ENCODE measurements around the gene CXorf66.
"Not testable (repeated sequence)": the region's sequence is repeated elsewhere in the genome, so short reads cannot be mapped to it uniquely, and the experiment has no call there.

CXorf66 gene

GRCh38 chrX:139924696-139925095 is 40.6 kb downstream of the CXorf66 start:
- no peak for DNase-seq (ENCODE audit: low spot score)

DNA sequence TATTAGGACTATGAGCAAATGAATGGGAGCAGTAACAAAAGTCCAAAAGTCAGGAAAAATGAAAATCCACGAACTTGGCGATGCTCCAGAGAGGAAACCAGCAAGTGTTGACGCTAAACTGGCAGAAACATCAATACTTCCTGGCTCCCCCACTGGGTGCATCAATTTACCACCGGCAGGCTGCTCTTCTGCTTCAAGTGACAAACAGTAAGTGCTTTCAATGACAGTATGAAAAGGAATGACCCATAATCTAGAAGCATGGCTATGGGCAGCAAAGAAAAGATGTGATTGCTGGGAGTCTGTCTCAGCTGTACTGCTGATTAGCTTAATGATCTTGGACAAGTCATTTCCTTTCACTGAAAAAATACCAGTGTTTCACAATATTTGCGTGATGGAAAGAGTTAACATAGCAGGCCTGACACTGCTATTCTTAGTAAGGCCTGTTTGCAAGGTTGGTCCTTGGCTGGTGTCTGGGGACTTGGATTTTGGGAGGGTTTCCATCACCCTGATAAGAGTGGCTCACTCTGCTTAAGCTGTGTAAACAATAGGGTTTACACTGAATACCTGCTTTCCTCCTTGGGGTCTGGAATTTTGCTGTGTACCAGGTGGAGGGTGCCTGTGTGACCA is 41.1 kb downstream of the CXorf66 start:
- no peak for DNase-seq (ENCODE audit: low spot score)

DNA sequence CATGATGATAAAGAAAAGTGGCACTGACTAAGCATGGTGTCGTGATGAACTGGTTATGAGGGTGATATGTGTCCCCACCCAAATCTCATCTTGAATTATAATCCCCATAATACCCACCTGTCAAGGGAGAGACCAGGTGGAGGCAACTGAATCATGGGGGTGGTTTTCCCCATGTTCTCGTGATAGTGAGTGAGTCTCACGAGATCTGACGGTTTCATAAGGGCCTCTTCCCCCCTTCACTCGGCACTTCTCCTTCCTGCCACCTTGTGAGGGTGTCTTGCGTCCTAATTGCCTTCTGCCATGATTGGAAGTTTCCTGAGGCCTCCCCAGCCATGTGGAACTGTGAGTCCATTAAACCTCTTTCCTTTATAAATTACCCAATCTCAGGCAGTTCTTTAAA is 44.2 kb downstream of the CXorf66 start:
- not testable (repeated sequence) for DNase-seq (ENCODE audit: low spot score)

DNA sequence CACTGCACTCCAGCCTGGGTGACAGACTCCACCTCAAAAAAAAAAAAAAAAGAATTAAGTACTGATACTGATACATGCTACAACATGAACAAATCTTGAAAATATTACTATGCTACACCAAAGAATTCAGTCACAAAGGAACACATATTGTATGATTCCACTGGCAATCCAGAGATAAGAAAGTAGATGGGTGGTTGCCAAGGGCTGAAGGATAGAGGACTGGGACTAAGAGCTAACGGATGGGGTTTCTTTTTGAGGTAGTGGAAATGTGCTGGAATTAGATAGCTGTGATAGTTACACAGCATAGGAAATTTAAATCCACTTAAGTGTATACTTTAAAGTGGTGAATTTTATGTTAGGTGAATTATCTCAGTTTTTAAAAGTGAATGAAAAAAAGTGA is 45.0 kb downstream of the CXorf66 start:
- no peak for DNase-seq (ENCODE audit: low spot score)

DNA sequence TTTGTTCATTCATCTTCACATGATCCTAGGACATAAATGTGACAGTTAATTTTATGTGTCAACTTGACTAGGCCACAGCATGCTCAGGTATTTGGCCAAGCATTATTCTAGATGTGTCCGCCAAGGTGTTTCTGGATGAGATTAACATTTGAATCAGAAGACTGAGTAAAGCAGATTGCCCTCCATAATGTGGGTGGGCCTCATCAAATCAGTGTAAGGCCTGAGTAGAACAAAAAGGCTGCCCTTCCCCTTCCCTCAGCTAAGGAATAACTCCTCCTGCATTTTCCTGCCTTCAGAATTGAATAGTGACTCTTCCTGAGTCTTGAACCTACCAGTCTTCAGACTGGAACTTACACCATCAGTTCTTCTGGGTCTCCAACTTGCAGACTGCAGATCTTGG is 50.9 kb downstream of the CXorf66 start:
- DNase-seq (ENCODE audit: low spot score), result no peak

- no peak for DNase-seq (ENCODE audit: low spot score)
Measured at GRCh38 chrX:139909712-139910111, 55.6 kb downstream of the CXorf66 start.

- DNase-seq (ENCODE audit: low spot score), result no peak
Measured at GRCh38 chrX:139907078-139907477, 58.2 kb downstream of the CXorf66 start.

GRCh38 chrX:139905743-139906142 is 59.6 kb downstream of the CXorf66 start:
- DNase-seq (ENCODE audit: low spot score), result no peak
